HK-2 (cell line): ENCODE results near the gene FER1L5.

Source experiments
- DNase-seq: peaks from one replicate; pipeline ENCODE4 v3.0.0-alpha.2; 2018; ENCODE audit not compliant: unreplicated experiment

Gene FER1L5

GRCh38 chr2:96642564-96643360, at the start of gene FER1L5:
Gene FER1L5, plus strand, starts transcription at chr2:96642764. Its CDS starts 73 bp downstream, at chr2:96642837.
- no peak for DNase-seq

DNA sequence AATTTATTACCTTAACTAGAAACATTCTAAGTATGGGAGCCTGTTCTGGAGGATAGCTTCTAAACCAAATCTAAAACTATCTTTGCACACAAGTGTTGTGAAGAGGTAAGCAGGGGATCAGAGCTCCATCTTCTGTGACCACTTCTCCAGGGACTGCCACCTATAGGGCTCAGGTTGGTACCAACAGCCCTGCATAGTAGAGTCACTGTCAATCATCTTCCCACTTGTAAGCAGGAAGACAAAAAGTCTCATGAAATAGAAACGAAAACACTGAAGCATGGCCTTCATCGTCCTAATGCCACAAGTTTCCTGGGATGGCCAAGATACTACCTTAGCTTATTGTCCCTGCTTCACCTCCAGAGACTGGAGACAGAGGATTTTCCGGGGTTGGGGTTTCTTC, 48.3 kb upstream of the FER1L5 start:
- DNase-seq, result no peak

GRCh38 chr2:96594691-96595152, 47.8 kb upstream of the FER1L5 start:
- no peak for DNase-seq

DNA sequence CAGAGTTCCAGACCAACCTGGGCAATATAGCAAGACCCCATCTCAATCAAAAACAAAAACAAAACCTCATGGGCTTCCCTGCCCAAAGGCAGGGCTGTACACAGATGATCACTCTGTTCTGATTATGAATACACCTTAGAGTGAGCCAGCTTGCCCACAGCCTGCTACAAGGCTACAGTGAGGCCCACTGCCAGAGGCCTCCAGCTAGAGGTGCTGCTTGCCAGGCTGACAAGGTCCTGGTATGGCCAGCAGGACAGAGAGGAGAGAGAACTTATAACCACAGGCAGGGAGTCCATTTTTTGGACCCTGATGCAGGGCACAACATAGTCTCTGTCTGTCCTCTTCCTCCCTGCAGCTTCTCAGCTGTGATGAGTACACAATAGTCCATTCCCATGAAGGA, 46.0 kb upstream of the FER1L5 start:
- no peak for DNase-seq

DNA sequence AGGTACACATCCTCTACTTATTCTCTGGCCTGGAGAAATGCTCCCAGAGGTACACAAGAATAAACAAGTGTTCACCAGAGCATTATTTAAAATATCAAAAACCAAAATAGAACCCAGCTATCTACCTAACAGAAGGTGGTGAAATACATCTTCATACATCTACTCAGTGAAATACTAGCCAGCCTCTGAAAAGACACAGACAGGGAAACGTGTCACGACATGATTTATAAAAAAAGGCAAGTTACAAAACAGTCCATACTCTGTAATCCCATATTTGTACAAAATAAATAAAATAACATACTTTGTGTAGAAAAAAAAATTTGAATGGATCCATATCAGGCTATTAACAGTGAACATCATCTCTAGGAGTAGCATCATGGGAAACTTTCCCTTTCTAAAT, 42.6 kb upstream of the FER1L5 start:
- DNase-seq, result no peak

- DNase-seq, result no peak
Measured at GRCh38 chr2:96601382-96602292, 40.9 kb upstream of the FER1L5 start.

GRCh38 chr2:96602330-96602823, 40.2 kb upstream of the FER1L5 start:
- DNase-seq, result no peak

DNA sequence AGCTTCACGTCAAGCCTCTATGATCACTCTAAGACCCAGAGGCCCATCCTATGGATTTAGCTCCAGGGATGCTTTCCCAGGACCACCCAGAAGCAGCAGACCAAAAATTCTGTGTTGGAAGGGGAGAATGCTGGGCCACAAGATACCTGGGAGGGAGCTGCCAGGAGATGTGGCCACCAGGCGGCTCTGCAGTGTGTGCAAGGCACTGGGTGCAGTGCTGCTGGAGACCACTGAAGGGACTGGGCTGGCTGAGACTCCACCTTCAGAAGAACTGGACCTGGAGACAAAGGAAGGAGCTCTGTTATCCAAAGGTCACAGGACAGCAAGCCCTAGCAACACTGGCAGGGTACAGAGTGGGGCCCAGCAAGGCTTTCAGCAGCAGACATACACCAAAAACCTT, 38.5 kb upstream of the FER1L5 start:
- DNase-seq, result no peak

DNA sequence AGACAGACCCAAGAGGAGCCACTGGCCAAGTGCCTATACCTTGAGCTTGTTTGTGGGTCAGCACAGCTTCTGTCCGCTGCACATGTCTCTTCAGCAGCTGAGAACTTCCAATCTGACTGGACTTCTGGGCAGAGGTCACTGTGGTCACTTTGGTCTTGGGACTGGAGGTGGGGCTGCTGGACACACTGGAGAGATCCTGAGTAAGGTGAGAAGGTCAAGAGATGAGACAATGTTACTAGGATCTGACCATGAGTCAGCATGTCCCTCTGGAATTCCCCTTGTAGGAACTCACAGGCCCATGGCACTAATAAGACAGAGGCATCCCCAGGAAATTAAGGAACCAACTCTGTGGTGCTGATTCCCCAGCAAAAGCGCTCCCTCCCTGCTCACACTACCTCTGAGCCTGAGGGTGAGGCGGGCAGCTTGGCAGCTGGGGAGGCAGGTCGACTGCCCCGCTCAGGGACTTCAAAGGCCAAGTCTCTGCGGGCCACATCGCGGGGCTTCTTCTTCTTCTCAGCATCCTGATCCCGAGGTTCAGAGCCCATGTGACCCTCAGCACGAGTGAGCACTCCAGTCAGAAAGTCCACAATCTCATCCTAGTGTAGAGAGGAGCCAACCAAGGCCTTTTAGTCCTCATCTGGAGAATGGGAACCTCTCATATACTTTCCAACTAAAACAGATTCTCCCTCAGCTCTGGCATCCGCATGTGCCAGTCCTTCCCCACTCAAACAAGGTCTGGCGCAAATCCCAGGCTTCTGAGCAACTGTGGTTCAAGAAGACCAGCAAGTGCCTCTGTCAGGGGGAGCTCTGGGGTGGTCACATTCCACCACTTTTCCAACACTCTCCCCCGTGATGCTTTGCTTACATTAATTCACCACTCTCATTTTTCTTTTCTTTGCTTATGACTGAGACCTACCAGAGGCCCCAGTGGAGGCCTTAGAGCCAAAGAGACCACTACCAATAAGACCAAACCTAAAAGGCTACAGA, 33.8 kb upstream of the FER1L5 start:
- peak; percentile 62 for DNase-seq

DNA sequence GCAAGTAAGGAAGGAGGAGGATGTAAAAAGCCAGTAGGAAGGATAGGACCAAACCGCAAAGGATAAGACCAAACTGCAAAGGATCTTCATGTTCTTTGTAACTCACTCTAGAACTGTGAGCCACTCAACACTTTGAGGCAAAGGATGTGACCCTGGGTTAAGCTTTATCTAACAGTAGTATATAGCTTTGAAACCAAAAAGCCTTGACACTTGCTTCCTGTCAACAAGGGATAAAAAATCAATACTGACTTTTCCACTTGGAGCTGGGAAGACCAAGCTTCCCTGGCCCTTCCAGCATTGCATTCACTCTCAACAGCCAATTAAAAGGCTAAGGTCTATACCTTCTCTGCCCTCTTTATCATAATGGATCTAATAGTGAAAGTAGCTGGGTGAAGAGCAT, 26.4 kb upstream of the FER1L5 start:
- DNase-seq, result no peak

DNA sequence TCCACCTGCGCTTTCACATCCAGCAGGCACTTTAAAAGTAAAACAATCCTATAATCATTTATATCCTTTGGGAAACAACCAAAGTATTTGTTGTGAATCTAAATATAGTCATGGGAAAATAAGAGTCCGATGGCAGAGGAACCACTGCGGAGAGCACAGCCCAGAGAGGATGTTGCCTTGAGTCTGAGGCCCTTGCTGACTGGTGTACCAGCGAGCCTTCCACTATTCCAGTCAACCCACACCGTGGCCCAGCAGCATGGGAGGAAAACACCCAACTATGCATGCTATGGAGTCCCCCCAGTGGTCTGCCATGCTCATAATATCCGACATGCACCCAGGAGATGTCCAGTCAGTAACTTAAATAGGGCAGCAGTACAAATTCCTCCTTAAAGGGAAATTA, 26.0 kb upstream of the FER1L5 start:
- DNase-seq, result no peak

DNA sequence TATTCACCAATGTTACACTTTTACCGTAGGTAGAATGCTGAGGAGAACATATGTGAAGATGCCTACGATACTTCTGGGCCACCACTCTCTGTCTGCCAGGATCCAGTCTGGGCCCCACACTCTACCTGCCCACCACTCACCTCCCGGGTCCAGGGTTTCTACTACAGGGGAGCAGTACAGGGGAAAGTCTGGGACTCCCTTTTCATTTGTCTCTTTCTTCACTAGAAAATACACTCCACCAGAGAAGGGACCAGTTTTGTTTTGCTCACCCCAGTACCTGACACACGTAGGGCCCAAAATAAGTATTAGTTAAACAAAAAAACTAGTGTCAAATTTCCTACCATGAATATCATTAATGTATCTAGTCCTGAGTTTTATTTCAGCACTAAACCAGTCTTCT, 25.6 kb upstream of the FER1L5 start:
- no peak for DNase-seq

DNA sequence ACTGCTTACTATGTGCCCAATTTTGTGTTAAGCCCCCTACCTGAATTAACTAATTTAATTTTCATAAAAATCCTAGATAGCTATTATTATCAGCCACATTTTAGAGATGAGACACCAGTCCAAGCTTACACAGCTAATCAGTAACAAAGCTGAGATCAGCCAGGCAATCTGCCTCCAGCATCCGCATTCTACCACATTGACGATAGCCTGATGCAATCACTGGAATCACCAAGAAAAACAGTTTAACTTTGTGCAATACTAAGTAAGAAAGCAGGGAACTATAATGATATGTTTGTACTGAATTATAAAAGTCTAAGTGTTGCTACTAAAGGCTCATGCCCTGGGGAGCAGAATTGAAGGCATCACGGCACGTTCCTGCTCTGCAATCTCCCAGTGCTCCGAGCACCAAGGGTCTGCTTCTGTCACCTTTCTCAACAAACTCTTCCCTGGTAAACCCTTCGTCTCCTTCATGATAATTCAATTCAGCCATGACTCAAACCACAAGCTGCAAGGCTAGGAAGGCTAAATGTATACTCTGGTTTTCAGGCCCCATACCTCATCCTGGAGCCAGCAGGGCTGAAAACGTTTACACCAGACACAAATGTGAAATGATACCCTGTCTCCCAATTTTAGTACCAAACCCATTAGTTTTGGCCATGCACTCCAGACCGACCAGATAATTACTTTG, 23.8 kb upstream of the FER1L5 start:
- DNase-seq, result no peak

DNA sequence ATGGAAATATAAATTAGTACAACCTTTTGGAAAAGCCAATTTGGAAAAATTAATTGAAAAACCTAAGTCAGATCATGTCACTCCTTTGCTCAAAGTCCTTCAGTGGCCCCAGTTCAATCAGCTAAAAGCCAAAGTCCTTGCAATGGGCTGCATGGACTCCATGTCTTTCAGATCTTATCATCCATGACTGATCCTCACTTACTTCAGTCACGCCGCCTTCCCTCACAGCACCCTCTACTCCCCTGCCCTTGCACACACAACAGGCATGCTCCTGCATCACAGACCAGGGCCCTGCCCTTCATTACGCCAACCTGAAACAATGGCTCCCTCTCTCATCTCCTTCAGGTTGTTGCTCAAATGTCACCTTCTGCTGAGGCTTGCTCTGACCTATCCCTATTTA, 20.0 kb upstream of the FER1L5 start:
- DNase-seq, result no peak

GRCh38 chr2:96623116-96623515, 19.4 kb upstream of the FER1L5 start:
- no peak for DNase-seq

DNA sequence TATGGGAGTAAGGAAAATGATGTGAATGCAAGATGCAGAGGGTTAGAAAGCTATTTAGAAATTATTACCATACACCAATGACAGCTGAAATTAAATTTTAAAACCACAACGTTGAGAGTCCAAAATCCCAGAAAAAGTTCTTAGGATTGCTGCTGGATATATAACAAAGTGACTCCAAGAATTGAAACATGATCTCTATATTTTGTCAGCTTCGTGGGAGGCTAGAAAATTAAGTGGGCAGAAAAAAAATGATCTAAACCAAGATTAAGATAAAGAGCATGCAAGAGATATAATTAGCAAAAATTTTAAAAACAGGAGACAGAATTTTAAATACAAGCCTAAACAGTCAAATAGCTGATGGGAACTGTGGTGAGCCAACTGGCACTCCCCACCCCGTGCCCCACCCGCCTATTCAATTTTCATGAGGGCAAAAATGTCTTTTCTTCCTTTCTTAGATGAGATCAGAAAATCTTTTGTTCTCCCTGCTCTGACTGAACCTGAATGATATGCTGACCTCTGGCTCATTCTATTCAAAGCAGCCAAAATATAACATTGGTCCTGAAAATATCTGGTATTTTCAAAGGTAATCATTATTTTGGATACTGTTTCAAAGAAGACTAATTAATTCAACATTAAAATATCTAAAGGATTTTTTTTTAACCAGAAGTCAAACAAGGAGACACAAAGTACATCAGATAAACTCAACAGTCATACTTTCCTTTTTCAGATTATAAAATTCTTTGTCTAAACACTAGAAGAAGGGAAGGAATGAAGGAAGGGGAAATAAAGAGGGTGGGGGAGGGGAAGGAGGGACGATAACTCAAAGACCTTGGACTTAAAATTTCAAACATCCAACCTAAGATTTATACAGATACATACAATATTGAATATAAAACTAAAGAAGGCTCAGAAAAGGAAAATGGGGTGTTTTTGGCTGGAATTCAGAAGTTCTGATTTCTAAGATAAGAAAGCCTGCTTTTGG, 16.7 kb upstream of the FER1L5 start:
- no peak for DNase-seq

GRCh38 chr2:96626553-96626942, 16.0 kb upstream of the FER1L5 start:
- no peak for DNase-seq

DNA sequence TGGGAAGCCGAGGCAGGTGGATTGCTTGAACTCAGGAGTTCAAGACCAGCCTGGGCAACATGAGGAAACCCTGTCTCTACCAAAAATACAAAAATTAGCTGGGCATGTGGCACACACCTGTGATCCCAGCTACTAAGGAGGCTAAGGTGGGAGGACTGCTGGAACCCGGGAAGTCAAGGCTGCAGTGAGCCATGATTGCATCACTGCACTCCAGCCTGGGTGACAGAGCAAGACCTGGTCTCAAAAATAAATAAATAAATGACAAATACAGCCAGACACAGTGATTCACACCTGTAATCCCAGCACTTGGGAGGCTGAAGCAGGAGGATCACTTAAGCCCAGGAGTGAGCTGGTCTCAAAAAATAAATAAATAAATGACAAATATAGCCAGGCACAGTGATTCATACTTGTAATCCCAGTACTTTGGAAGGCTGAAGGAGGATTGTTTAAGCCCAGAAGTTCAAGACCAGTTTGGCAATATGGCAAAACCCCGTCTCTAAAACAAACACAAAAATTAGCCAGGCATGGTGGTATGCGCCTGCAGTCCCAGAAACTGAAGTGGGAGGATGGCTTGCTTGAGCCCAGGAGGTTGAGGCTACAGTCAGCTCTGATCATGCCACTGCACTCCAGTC, 10.6 kb upstream of the FER1L5 start:
- DNase-seq, result no peak

DNA sequence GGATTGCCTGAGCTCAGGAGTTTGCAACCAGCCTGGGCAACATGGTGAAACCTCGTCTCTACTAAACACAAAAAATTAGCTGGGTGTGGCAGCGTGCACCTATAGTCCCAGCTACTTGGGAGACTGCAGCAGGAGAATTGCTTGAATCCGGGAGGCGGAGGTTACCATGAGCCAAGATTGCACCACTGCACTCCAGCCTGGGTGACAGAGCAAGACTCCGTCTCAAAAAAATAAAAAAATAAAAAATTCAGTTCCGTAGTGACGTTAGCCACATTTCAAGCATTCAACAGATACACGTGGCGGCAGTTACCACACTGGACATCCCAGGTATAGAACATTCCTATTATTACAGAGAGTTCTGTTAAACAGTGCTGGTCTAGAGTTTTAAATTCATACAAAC, 8.9 kb upstream of the FER1L5 start:
- DNase-seq, result no peak
